ENCODE data around the gene MTHFD2L.

MTHFD2L gene

DNA sequence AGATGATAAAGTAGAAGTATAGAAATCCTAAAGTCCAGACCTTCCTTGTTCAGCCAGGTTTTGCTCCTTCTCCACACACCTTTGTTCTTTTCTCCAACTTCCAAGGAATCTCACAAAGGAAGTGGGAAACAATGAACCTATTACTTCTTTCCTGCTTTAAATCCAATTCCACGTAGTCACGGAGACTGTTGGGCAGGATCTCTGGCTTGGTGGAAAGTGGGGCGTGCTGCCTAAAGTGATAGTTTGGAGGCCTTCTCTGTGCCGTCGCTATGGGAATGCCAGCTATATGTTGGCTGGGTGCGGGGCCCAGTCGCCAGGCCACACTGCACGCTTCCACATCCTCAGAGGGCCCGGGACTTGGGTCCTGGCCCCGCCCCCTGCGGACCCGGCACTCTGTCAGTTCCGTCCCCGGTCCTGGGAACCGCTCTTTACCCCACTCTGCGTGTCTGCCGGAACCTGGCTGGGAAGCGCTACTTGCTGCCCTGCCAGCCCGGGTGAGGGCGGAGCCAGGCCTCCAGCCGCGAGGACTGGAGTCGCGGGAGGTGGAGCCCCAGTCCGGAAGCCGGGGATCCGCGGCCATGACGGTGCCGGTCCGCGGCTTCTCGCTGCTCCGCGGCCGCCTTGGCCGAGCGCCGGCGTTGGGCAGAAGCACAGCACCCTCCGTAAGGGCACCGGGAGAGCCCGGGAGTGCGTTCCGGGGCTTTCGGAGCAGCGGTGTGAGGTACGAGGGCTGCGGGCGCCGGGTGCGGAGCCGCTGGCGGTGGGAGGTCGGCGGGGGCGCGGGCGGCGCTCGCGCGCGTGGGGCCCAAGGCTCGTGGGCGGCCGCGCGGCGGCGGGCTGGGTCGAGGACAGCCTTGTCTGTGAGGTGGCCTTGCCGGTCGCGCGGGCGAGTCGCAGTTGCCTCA is at the start of gene MTHFD2L:
TSS of gene MTHFD2L (plus strand) at position 558 of the 905 bp plus-strand sequence. CDS start at position 579, 21 bp downstream.
- TF ChIP-seq, protein P1, sequence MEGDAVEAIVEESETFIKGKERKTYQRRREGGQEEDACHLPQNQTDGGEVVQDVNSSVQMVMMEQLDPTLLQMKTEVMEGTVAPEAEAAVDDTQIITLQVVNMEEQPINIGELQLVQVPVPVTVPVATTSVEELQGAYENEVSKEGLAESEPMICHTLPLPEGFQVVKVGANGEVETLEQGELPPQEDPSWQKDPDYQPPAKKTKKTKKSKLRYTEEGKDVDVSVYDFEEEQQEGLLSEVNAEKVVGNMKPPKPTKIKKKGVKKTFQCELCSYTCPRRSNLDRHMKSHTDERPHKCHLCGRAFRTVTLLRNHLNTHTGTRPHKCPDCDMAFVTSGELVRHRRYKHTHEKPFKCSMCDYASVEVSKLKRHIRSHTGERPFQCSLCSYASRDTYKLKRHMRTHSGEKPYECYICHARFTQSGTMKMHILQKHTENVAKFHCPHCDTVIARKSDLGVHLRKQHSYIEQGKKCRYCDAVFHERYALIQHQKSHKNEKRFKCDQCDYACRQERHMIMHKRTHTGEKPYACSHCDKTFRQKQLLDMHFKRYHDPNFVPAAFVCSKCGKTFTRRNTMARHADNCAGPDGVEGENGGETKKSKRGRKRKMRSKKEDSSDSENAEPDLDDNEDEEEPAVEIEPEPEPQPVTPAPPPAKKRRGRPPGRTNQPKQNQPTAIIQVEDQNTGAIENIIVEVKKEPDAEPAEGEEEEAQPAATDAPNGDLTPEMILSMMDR (IDR thresholded peaks at IDR 0.05; ENCODE audit: insufficient read depth, low read depth, low read length, missing control alignments) = no peak
- DNase-seq (ENCODE audit: low read depth) = peak; percentile 94
- peak within 1 kb of the TSS; percentile 81 for H3K4me3 ChIP-seq (ENCODE audit: low read length)

DNA sequence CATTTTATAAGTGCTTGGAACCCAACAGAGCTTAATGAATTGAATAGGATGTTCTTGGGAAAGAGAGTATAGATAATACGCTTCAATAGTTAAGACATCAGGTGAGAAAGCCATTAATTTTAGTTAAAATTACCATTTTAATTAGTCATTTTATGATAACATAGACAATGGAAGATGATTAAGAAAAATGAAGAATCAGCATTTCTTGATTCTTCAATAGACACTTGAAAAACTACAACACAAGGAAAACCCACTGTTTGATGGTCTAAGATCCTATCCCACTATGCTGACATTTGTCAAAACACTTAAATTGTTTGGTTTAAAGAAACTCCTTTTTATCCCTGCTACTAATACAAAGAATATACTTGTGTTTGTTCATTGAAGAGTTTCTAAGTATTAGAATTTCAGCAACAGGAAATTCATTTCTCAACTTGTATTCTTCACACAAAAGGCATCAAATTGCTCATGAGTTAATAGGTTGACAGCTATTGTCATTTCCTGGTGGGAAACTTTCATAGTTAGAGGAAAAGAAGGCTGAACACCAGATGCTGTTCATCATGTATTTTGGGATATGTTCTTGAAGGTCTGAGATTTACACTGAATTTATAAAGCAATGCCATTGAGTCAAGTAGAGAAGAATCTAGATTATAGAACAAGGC is 49.3 kb upstream of the MTHFD2L start:
- no peak overlapping the region for H3K4me3 ChIP-seq (ENCODE audit: low read length)
- TF ChIP-seq, protein P1 (IDR thresholded peaks at IDR 0.05; ENCODE audit: insufficient read depth, low read depth, low read length, missing control alignments) = no peak
- no peak for DNase-seq (ENCODE audit: low read depth)

DNA sequence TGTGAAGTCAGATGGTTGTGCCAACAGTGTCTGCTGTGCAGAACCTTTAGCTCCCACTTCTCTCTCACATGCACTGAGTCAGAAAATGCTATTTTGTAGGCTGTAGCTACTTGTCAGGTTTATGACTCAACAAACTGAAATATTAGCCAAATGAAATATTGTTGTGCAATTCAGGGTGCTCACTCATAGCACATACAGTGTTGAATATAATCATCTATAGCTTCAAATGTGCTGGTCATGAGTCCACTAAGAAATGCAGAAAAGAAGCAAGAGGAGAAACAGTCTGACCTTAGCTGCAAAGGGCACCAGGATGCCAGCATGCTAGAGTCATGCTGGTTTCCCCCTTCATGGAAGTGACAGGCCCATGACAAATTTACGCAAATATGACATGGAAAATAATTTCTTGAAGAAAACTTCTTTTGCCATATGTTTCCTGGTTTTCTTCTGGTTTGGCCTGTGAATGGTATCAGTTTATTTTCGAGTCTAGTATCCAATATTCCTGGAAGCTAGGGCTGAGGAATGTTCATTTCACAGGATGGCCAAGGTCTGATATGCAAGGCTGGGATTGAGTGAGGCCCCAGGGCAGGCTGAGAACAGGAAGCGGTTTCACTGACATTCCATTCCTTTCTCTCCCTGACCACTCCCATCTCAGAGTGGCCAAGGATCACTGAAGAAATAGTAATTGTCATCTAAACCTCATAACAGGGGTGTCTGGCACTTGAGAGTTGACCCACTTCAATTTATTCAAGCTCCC is 48.6 kb upstream of the MTHFD2L start:
- H3K4me3 ChIP-seq (ENCODE audit: low read length) = no peak overlapping the region
- TF ChIP-seq, protein P1 (IDR thresholded peaks at IDR 0.05; ENCODE audit: insufficient read depth, low read depth, low read length, missing control alignments) = no peak
- peak; percentile 98 for DNase-seq (ENCODE audit: low read depth)

DNA sequence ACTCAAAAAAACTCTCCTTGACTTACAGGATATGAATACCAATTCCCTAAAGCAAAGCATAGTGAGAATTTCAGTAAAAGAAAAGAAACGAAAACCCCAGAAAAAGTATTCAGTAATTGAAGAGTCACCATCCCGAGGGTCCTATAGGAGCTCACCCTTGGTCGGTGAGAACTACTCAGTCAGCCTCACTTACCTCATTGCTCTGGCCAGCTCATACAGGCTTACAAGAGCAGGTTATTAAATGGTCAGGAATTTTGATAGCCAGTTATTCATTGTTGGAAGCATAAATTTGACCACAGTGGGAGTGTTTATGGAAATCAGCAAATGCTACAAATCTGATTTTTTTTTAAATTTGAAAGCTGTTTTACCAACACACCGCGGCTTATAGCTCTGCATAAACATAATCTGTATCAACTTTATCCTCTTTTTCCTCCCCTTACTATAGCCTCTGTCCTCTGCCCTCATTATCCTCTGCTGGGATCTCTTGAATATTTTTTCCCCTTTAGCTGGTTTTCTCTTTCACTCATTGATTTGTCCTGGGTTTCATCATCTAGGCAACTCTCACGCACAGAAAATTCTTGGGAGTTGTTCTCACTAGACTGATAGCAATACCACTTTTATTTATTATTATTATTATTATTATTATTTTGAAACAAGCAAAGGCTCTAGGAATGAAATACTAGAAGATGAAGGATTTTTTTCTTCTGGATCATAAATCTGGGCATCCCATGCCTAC is 47.9 kb upstream of the MTHFD2L start:
- H3K4me3 ChIP-seq (ENCODE audit: low read length) = no peak overlapping the region
- DNase-seq (ENCODE audit: low read depth) = peak; percentile 88
- TF ChIP-seq, protein P1 (IDR thresholded peaks at IDR 0.05; ENCODE audit: insufficient read depth, low read depth, low read length, missing control alignments) = no peak

DNA sequence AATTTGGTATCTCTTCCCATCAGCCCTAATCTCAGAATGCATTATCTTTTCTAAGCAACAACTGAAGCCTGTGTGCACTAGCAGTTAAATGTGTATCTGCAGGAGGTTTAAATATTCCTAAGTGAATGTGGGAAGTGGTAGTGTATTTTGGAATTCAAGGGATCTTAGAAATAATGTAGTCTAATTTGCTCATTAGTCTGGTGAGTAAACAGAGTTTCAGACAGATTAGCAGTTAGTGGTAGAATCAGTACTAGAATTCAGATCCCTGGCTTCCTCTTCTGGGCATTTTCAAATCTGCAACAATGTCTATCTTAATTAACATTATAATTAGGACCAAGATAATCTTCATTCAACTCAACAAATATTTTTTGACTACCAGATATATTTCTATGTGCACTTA is 47.2 kb upstream of the MTHFD2L start:
- H3K4me3 ChIP-seq (ENCODE audit: low read length) = no peak overlapping the region
- TF ChIP-seq, protein P1 (IDR thresholded peaks at IDR 0.05; ENCODE audit: insufficient read depth, low read depth, low read length, missing control alignments) = no peak
- DNase-seq (ENCODE audit: low read depth) = no peak

DNA sequence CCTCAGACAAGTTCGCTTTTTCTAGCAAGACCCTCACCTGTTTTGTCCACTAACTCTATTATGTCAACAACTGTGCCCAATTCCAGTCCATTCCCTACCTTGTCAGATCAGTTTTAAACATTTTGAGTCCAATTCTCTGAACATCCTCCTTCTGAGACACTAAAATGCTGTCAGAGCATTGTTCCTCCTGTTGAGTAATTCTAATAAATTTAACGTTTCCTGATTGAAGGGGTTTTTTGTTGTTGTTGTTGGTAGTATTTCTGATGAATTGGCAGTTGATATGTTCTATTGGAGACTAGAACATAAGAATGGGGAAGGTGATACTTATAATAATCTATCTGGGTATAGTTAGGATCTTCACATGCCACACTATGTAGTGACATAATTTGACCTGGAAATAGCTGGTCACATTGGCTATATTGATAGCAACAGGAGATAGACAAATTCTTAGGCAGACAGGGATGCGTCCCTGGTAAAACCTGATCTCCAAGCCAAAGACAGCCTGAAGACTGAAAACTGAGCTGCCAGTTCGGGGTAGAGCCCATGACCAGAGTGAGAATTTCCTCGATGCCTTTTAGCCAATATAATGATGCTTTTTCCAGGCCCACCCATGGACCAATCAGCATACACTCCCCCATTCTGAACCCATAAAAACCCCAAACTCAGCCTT is 46.5 kb upstream of the MTHFD2L start:
- TF ChIP-seq, protein P1 (IDR thresholded peaks at IDR 0.05; ENCODE audit: insufficient read depth, low read depth, low read length, missing control alignments) = no peak
- no peak for DNase-seq (ENCODE audit: low read depth)
- H3K4me3 ChIP-seq (ENCODE audit: low read length) = no peak overlapping the region
